Osteocyte (in vitro differentiated cells): ENCODE data around the gene FCHSD2. TPM values are rescaled to one million over a fixed set of nuclear protein-coding genes. Genes with fewer than 3 reads are reported as not detected.

Source experiments
- DNase-seq: peaks from one replicate; pipeline ENCODE4 v3.0.0; 2021; ENCODE audit warnings: mixed read lengths; ENCODE audit not compliant: unreplicated experiment; ENCODE audit errors: extremely low spot score
- H3K27ac Mint-ChIP-seq: one replicate; pipeline ENCODE4 v1.8.0; 2021; ENCODE audit warnings: mild to moderate bottlenecking, mixed read lengths; ENCODE audit not compliant: unreplicated experiment
- H3K27me3 Mint-ChIP-seq: one replicate; pipeline ENCODE4 v1.8.0; 2021; ENCODE audit warnings: mixed read lengths; ENCODE audit not compliant: unreplicated experiment
- H3K36me3 Mint-ChIP-seq: one replicate; pipeline ENCODE4 v1.8.0; 2021; ENCODE audit warnings: mixed read lengths; ENCODE audit not compliant: unreplicated experiment
- H3K4me1 Mint-ChIP-seq: one replicate; pipeline ENCODE4 v1.8.0; 2021; ENCODE audit warnings: mixed read lengths; ENCODE audit not compliant: unreplicated experiment
- H3K4me3 Mint-ChIP-seq: one replicate; pipeline ENCODE4 v1.8.0; 2021; ENCODE audit warnings: mild to moderate bottlenecking, moderate library complexity, mixed read lengths; ENCODE audit not compliant: unreplicated experiment
- H3K9me3 Mint-ChIP-seq: one replicate; pipeline ENCODE4 v1.8.0; 2021; ENCODE audit warnings: mixed read lengths; ENCODE audit not compliant: unreplicated experiment
- long read RNA-seq: library from polyadenylated mRNA; unstranded; transcript quantifications from one replicate; pipeline ENCODE4 v2.0.0, GENCODE V29; 2021
- total RNA-seq: library from RNA; stranded (reverse); gene quantifications from 2 replicates; pipeline ENCODE4 v1.2.1, GENCODE V29; 2021
- TF ChIP-seq, protein P1 (sequence below): fragments of 200-600 bp; sonication (generic); IDR thresholded peaks from 2 replicates; pipeline ENCODE4 v1.5.0; 2021; ENCODE audit warnings: antibody characterized with exemption, mild to moderate bottlenecking, moderate library complexity

Gene FCHSD2
- total RNA-seq, result 39.0 and 39.4 TPM in 2 replicates
- long read RNA-seq, partial matches to known transcripts, result 19 of 34 reads
- long read RNA-seq, other reads (novel, unspliced or antisense), result 13 of 34 reads

- Mint-ChIP-seq H3K9me3 (no peaks in the 10 kb centered on the region), H3K36me3 (peaks cover 6% of the 10 kb centered on the region), H3K4me3 (peak within 1 kb of the TSS; percentile 97), H3K27me3 (no peaks in the 10 kb centered on the region), H3K4me1 (peaks cover 36% of the 10 kb centered on the region), H3K27ac (peak within 1 kb of the TSS; percentile 98)
- DNase-seq, result no peak
- TF ChIP-seq, protein P1, sequence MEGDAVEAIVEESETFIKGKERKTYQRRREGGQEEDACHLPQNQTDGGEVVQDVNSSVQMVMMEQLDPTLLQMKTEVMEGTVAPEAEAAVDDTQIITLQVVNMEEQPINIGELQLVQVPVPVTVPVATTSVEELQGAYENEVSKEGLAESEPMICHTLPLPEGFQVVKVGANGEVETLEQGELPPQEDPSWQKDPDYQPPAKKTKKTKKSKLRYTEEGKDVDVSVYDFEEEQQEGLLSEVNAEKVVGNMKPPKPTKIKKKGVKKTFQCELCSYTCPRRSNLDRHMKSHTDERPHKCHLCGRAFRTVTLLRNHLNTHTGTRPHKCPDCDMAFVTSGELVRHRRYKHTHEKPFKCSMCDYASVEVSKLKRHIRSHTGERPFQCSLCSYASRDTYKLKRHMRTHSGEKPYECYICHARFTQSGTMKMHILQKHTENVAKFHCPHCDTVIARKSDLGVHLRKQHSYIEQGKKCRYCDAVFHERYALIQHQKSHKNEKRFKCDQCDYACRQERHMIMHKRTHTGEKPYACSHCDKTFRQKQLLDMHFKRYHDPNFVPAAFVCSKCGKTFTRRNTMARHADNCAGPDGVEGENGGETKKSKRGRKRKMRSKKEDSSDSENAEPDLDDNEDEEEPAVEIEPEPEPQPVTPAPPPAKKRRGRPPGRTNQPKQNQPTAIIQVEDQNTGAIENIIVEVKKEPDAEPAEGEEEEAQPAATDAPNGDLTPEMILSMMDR, result no peak
These were observed at the start of gene FCHSD2 for GRCh38 chr11:73142128-73142377. Gene FCHSD2 (minus strand): TSS chr11:73142318. CDS start chr11:73141877, 441 bp downstream.

DNA sequence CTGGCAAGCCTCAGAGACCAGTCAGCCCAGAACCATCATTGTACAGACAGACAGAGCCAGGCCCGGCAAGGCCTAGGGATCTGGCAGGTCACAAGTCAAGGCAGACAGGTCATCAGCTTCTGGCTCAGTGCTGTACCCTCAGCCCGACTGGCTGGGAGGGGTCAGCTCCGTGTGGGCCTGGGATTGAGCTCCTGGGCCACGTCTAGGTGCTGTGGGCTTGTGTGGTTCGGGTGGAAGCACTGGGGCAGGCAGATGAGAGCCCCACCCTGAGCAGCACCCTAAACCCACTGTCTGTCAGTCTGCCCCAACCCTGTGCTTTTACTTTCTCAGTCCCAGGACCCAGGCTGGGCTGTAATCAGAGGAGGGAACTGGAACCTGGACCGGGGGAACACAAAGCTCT lies 49.0 kb upstream of the FCHSD2 start:
- no peaks in the 10 kb centered on the region for H3K9me3 Mint-ChIP-seq
- no peak for DNase-seq
- H3K27me3 Mint-ChIP-seq, result no peaks in the 10 kb centered on the region
- peaks cover 12% of the 10 kb centered on the region for H3K4me1 Mint-ChIP-seq
- no peaks in the 10 kb centered on the region for H3K36me3 Mint-ChIP-seq
- H3K27ac Mint-ChIP-seq, result no peak overlapping the region
- no peak overlapping the region for H3K4me3 Mint-ChIP-seq
- TF ChIP-seq, protein P1, result no peak

DNA sequence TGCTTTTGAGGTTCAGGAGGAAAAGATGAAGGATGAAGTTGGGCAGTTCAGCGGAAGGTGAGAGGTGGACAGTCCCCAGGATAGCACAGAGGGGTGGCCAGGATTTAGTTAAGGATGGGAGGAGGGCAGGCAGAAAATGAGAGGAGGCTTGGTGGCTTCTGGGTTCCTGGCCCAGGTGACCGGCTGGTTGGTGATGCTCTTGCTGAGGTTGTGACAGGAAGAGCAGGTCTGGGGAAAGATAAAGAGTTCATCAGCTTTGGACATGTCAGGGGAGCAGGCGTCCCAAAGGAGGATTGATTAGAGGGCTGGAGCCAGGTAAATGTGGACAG lies 48.4 kb upstream of the FCHSD2 start:
- TF ChIP-seq, protein P1, result no peak
- Mint-ChIP-seq H3K4me1 (peaks cover 19% of the 10 kb centered on the region), H3K27ac (no peak overlapping the region), H3K36me3 (no peaks in the 10 kb centered on the region), H3K4me3 (no peak overlapping the region), H3K9me3 (no peaks in the 10 kb centered on the region), H3K27me3 (no peaks in the 10 kb centered on the region)
- DNase-seq, result no peak

GRCh38 chr11:73189723-73190556 lies 47.8 kb upstream of the FCHSD2 start:
- H3K27ac Mint-ChIP-seq, result no peak overlapping the region
- peaks cover 24% of the 10 kb centered on the region for H3K4me1 Mint-ChIP-seq
- no peaks in the 10 kb centered on the region for H3K9me3 Mint-ChIP-seq
- no peak for DNase-seq
- no peaks in the 10 kb centered on the region for H3K27me3 Mint-ChIP-seq
- H3K4me3 Mint-ChIP-seq, result no peak overlapping the region
- TF ChIP-seq, protein P1, result no peak
- no peaks in the 10 kb centered on the region for H3K36me3 Mint-ChIP-seq

DNA sequence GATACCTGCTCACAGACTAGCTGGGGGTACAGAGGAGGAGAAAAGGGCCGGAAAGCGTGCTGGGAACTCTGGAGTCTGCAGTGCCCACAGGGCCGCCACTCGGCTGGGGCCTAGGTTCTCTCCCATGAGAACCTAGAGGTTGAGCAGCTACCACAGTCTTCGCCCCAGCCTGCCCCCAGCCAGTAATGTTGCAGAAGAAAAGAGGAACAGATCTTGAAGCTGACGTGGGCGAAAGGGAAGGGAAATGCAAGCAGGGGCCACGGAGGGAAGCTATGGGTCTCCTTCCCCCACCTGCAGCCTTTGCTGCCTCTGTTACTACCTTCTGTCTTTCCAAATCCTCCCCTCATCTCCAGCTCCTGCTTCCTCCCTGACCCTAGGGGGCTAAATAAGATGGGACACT lies 47.2 kb upstream of the FCHSD2 start:
- TF ChIP-seq, protein P1, result no peak
- Mint-ChIP-seq H3K27ac (no peak overlapping the region), H3K36me3 (no peaks in the 10 kb centered on the region), H3K4me1 (peaks cover 25% of the 10 kb centered on the region), H3K27me3 (no peaks in the 10 kb centered on the region), H3K4me3 (no peak overlapping the region), H3K9me3 (no peaks in the 10 kb centered on the region)
- DNase-seq, result no peak
